T-helper 2 cell treated with Interferon-gamma antibody and Interleukin-4, amounts not matched to agents 5 μg/mL and 100 μg/mL, for 36 hours (primary cell): ENCODE results near the gene P3H4.
"Not testable (repeated sequence)": the region's sequence is repeated elsewhere in the genome, so short reads cannot be mapped to it uniquely, and the experiment has no call there.

Experiments used
- DNase-seq: peaks from one replicate; pipeline ENCODE4 v3.0.0; 2021; ENCODE audit warnings: low spot score
- H3K27ac Mint-ChIP-seq: one replicate; pipeline ENCODE4 v1.8.0; 2021; ENCODE audit warnings: mild to moderate bottlenecking, mixed read lengths
- H3K27me3 Mint-ChIP-seq: one replicate; pipeline ENCODE4 v1.8.0; 2021; ENCODE audit warnings: low read depth, mixed read lengths
- H3K36me3 Mint-ChIP-seq: one replicate; pipeline ENCODE4 v1.8.0; 2021; ENCODE audit warnings: low read depth, mixed read lengths
- H3K4me1 Mint-ChIP-seq: one replicate; pipeline ENCODE4 v1.8.0; 2021; ENCODE audit warnings: low read depth, mixed read lengths
- H3K4me3 Mint-ChIP-seq: one replicate; pipeline ENCODE4 v1.8.0; 2022; ENCODE audit warnings: mild to moderate bottlenecking, moderate library complexity, mixed read lengths
- H3K9me3 Mint-ChIP-seq: one replicate; pipeline ENCODE4 v1.8.0; 2021; ENCODE audit warnings: mixed read lengths

P3H4 gene

GRCh38 chr17:41829961-41830360 lies 18.2 kb upstream of the P3H4 start:
- not testable (repeated sequence) for H3K4me1 Mint-ChIP-seq, DNase-seq, H3K4me3 Mint-ChIP-seq, H3K27me3 Mint-ChIP-seq, H3K27ac Mint-ChIP-seq, H3K9me3 Mint-ChIP-seq
- H3K36me3 Mint-ChIP-seq = peaks cover 21% of the 10 kb centered on the region

DNA sequence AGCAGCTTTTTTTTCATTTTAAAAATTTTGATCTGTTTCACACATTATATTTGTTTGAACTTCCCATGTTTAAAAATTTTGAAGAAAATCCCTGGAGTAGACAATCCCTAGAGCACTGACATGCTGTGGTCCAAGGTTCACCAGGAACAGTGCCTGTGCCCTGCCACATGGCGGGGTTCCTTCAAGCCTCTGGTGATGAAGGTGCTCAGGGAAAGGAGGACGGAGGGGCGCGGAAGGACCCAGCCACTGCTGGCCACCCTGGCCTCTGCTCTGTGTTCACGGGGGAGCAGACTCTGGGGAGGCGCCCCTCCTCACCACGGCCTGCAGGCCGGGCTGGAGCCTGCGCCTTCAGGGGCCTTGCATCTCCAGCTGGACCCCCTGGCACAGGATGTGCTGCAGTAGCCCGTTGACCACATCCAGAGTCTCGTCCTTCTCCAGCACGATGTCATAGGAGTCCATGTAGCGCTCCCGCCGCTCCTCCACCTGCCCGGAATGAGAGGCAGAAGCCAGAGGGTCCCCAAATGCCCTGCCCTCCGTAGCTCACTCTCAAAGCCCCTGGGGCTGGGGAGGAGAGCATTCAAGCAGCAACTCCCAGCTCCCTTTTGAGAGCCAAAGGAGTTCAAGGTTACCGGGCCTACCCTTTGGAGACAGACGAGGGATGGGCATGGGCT lies 13.6 kb upstream of the P3H4 start:
- Mint-ChIP-seq H3K27ac (no peak overlapping the region), H3K36me3 (peaks cover 15% of the 10 kb centered on the region), H3K9me3 (no peaks in the 10 kb centered on the region), H3K4me1 (no peaks in the 10 kb centered on the region), H3K27me3 (no peaks in the 10 kb centered on the region), H3K4me3 (no peak overlapping the region)
- DNase-seq = no peak

DNA sequence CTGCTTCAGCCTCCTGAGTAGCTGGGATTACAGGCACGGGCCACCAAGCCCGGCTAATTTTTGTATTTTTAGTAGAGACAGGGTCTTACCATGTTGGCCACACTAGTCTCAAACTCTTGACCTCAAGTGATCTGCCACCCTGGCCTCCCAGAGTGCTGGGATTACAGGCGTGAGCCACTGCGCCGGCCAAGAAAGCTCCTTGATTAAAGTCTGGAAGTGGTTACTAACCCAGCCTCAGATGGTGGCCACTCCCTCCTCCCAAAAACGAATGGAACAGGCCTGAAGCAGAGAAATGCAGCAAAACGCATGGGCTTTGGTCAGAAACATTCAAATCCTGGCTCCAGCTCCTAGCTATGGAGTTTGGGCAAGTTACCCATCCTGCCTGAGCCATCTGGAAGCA lies 12.3 kb upstream of the P3H4 start:
- Mint-ChIP-seq H3K27me3 (no peaks in the 10 kb centered on the region), H3K4me3 (no peak overlapping the region), H3K27ac (no peak overlapping the region), H3K4me1 (no peaks in the 10 kb centered on the region), H3K9me3 (no peaks in the 10 kb centered on the region), H3K36me3 (peaks cover 6% of the 10 kb centered on the region)
- DNase-seq = no peak

DNA sequence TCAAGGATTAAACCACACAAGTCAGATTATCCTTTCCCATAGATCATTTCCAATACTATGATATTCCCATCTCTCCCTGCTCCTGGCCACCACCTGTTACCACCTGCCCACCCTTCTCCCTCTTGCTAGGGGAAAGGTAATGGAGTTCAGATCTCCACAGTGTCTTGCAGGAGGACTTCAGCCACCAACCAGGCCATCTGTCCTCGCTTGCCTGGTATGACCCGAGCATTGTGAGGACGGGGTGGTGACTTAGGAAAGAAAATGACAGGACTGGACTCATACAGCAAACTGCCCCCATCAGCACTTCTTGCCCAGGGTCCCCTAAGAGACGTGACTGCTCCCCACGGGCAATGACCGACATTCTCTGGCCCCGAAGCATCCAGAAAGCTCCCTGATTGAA lies 11.8 kb upstream of the P3H4 start:
- H3K36me3 Mint-ChIP-seq = peaks cover 6% of the 10 kb centered on the region
- DNase-seq = no peak
- H3K9me3 Mint-ChIP-seq = no peaks in the 10 kb centered on the region
- no peaks in the 10 kb centered on the region for H3K4me1 Mint-ChIP-seq
- H3K27me3 Mint-ChIP-seq = no peaks in the 10 kb centered on the region
- no peak overlapping the region for H3K4me3 Mint-ChIP-seq
- no peak overlapping the region for H3K27ac Mint-ChIP-seq

DNA sequence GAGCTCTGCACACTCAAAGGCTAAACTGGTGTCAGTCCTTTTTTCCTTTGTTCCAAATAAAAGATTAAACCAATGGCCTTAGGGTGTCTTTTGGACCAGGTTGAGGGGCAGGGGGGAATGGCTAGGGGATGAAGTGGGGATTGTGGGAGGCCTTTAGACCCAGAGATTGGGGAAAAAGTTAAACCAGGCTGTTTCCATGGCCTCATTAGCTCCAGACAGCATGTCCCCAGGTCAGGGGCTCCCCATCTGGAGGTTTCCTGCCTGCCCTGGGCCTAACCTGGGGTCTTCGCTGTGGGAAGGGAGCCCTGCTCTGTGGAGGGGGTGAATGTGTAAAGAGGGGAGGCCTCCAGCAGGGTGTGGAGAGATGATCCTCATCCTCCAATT lies 11.4 kb upstream of the P3H4 start:
- H3K36me3 Mint-ChIP-seq = peaks cover 6% of the 10 kb centered on the region
- no peak overlapping the region for H3K4me3 Mint-ChIP-seq
- H3K27ac Mint-ChIP-seq = no peak overlapping the region
- no peak for DNase-seq
- H3K4me1 Mint-ChIP-seq = no peaks in the 10 kb centered on the region
- H3K27me3 Mint-ChIP-seq = no peaks in the 10 kb centered on the region
- H3K9me3 Mint-ChIP-seq = no peaks in the 10 kb centered on the region

DNA sequence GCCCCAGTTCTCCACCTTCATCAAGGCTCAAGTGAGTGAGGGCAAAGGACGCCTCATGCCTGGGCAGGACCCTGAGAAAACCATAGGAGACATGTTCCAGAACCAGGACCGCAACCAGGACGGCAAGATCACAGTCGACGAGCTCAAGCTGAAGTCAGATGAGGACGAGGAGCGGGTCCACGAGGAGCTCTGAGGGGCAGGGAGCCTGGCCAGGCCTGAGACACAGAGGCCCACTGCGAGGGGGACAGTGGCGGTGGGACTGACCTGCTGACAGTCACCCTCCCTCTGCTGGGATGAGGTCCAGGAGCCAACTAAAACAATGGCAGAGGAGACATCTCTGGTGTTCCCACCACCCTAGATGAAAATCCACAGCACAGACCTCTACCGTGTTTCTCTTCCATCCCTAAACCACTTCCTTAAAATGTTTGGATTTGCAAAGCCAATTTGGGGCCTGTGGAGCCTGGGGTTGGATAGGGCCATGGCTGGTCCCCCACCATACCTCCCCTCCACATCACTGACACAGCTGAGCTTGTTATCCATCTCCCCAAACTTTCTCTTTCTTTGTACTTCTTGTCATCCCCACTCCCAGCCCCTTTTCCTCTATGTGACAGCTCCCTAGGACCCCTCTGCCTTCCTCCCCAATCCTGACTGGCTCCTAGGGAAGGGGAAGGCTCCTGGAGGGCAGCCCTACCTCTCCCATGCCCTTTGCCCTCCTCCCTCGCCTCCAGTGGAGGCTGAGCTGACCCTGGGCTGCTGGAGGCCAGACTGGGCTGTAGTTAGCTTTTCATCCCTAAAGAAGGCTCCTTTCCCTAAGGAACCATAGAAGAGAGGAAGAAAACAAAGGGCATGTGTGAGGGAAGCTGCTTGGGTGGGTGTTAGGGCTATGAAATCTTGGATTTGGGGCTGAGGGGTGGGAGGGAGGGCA lies 10.7 kb upstream of the P3H4 start:
- Mint-ChIP-seq H3K27me3 (no peaks in the 10 kb centered on the region), H3K4me3 (no peak overlapping the region), H3K36me3 (peaks cover 6% of the 10 kb centered on the region), H3K9me3 (no peaks in the 10 kb centered on the region), H3K4me1 (no peaks in the 10 kb centered on the region), H3K27ac (no peak overlapping the region)
- no peak for DNase-seq

DNA sequence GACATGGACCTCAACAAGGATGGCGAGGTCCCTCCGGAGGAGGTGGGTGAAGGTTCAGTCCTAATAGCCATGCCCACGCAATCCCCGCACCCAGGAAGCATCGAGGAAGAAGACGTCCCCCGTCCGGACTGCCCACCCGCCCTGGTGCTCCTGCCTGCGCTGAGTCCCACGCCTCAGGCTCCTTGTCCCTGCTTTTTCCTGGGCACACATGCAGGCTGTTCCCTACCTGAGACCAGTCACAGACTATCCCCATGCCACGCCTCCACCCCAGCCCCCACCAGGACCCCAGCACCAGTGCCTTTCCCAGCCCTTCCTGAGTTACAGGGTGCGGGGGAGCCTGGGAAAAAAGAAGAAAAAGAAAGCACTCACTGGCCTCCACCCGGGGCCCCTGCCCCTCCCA lies 10.0 kb upstream of the P3H4 start:
- Mint-ChIP-seq H3K4me3 (no peak overlapping the region), H3K4me1 (no peaks in the 10 kb centered on the region)
- DNase-seq = no peak

DNA sequence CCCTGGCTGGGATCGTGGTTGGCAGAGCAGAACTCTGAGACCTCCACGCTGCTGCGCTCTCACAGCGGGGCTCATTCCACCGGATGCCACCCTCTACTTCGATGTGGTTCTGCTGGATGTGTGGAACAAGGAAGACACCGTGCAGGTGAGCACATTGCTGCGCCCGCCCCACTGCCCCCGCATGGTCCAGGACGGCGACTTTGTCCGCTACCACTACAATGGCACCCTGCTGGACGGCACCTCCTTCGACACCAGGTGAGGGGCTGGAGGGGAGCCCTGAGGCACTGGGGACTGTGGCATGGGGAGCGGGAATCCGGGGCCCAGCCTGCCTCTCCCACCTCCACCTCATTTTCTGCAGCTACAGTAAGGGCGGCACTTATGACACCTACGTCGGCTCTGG lies 6.3 kb upstream of the P3H4 start:
- Mint-ChIP-seq H3K4me3 (no peak overlapping the region), H3K27ac (no peak overlapping the region), H3K4me1 (peaks cover 2% of the 10 kb centered on the region)

More for the DNA sequence above, 10.0 kb upstream of the P3H4 start:
- H3K9me3 Mint-ChIP-seq = no peaks in the 10 kb centered on the region
- H3K36me3 Mint-ChIP-seq = peaks cover 4% of the 10 kb centered on the region
- H3K27ac Mint-ChIP-seq = no peak overlapping the region
- H3K27me3 Mint-ChIP-seq = no peaks in the 10 kb centered on the region

GRCh38 chr17:41816637-41817320 lies 5.0 kb upstream of the P3H4 start:
- peaks cover 7% of the 10 kb centered on the region for H3K4me1 Mint-ChIP-seq
- H3K4me3 Mint-ChIP-seq = no peak overlapping the region
- no peak overlapping the region for H3K27ac Mint-ChIP-seq
- H3K36me3 Mint-ChIP-seq = no peaks in the 10 kb centered on the region
- DNase-seq = no peak
- no peaks in the 10 kb centered on the region for H3K9me3 Mint-ChIP-seq
- peaks cover 11% of the 10 kb centered on the region for H3K27me3 Mint-ChIP-seq

More for the DNA sequence above, 6.3 kb upstream of the P3H4 start:
- no peak for DNase-seq
- peaks cover 7% of the 10 kb centered on the region for H3K27me3 Mint-ChIP-seq
- H3K36me3 Mint-ChIP-seq = no peaks in the 10 kb centered on the region
- H3K9me3 Mint-ChIP-seq = no peaks in the 10 kb centered on the region

DNA sequence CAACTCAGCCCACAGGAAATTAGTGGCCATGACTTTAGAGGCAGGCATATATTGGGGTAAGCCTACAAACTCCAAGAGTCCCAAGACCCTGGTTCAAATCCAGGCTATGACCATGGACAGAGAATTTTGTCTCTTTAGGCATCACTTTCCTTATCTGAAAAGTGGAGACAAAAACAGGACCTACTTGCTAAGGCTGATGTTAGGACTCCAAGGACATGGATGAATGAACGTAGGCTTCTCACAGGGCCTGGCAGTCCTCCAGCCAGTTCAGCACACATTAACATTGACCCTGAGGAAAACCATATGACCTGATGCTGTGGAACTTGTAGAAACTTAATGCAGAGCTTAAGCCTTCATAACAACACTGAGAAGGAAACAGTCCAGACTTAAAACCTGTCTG lies 2.4 kb upstream of the P3H4 start:
- no peak overlapping the region for H3K4me3 Mint-ChIP-seq

GRCh38 chr17:41813699-41814124 lies 2.0 kb upstream of the P3H4 start:
- Mint-ChIP-seq H3K4me3 (peak overlapping the region; percentile 59), H3K27me3 (peaks cover 14% of the 10 kb centered on the region), H3K9me3 (no peaks in the 10 kb centered on the region), H3K36me3 (no peaks in the 10 kb centered on the region), H3K4me1 (peaks cover 15% of the 10 kb centered on the region), H3K27ac (no peak overlapping the region)
- DNase-seq = no peak

More for the DNA sequence above, 2.4 kb upstream of the P3H4 start:
- peaks cover 14% of the 10 kb centered on the region for H3K27me3 Mint-ChIP-seq
- H3K4me1 Mint-ChIP-seq = peaks cover 15% of the 10 kb centered on the region
- no peak overlapping the region for H3K27ac Mint-ChIP-seq
- H3K36me3 Mint-ChIP-seq = no peaks in the 10 kb centered on the region
- no peaks in the 10 kb centered on the region for H3K9me3 Mint-ChIP-seq
- DNase-seq = no peak

- no peak for DNase-seq
- Mint-ChIP-seq H3K9me3 (no peaks in the 10 kb centered on the region), H3K27ac (no peak overlapping the region), H3K4me3 (peak overlapping the region; percentile 59), H3K27me3 (peaks cover 14% of the 10 kb centered on the region), H3K4me1 (peaks cover 15% of the 10 kb centered on the region), H3K36me3 (no peaks in the 10 kb centered on the region)
These were observed 1.5 kb upstream of the P3H4 start for GRCh38 chr17:41813152-41813680.

GRCh38 chr17:41812381-41813151 lies 817 bp upstream of the P3H4 start, which contains the start of gene FKBP10:
Gene FKBP10 (plus strand): TSS chr17:41813004. CDS start chr17:41813035, 31 bp downstream.
- DNase-seq = peak; percentile 14
- Mint-ChIP-seq H3K27ac (peak within 1 kb of the TSS; percentile 72), H3K9me3 (no peaks in the 10 kb centered on the region), H3K27me3 (peaks cover 14% of the 10 kb centered on the region), H3K4me1 (peaks cover 15% of the 10 kb centered on the region), H3K4me3 (peak within 1 kb of the TSS; percentile 93), H3K36me3 (no peaks in the 10 kb centered on the region)
